ENCODE results near the gene ABRACL.

ABRACL gene

GRCh38 chr6:139006477-139006876, 22.1 kb upstream of the ABRACL start:
- H3K79me2 ChIP-seq (ENCODE audit: insufficient read depth, low read length) = no peaks in the 10 kb centered on the region
- H3K4me1 ChIP-seq (ENCODE audit: insufficient read depth, low read length, severe bottlenecking) = no peaks in the 10 kb centered on the region
- H3K4me2 ChIP-seq (ENCODE audit: low read length) = no peak overlapping the region
- no peak overlapping the region for H3K27ac ChIP-seq (ENCODE audit: low read depth, low read length, poor library complexity, severe bottlenecking)
- no peaks in the 10 kb centered on the region for H3K9me2 ChIP-seq (ENCODE audit: low read depth, low read length)
- no peaks in the 10 kb centered on the region for H4K20me1 ChIP-seq (ENCODE audit: insufficient read depth, low read length)
- no peaks in the 10 kb centered on the region for H3F3A ChIP-seq (ENCODE audit: insufficient read depth, low read length)
- no peaks in the 10 kb centered on the region for H3K36me3 ChIP-seq (ENCODE audit: insufficient read depth, low read length)
- no peak overlapping the region for H3K9ac ChIP-seq (ENCODE audit: low read length)
- H3K9me3 ChIP-seq (ENCODE audit: low read length) = no peaks in the 10 kb centered on the region
- TF ChIP-seq EZH2 (IDR thresholded peaks at IDR 0.05; ENCODE audit: borderline replicate concordance, low read length) = no peak
- TF ChIP-seq, protein P1, sequence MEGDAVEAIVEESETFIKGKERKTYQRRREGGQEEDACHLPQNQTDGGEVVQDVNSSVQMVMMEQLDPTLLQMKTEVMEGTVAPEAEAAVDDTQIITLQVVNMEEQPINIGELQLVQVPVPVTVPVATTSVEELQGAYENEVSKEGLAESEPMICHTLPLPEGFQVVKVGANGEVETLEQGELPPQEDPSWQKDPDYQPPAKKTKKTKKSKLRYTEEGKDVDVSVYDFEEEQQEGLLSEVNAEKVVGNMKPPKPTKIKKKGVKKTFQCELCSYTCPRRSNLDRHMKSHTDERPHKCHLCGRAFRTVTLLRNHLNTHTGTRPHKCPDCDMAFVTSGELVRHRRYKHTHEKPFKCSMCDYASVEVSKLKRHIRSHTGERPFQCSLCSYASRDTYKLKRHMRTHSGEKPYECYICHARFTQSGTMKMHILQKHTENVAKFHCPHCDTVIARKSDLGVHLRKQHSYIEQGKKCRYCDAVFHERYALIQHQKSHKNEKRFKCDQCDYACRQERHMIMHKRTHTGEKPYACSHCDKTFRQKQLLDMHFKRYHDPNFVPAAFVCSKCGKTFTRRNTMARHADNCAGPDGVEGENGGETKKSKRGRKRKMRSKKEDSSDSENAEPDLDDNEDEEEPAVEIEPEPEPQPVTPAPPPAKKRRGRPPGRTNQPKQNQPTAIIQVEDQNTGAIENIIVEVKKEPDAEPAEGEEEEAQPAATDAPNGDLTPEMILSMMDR (IDR thresholded peaks at IDR 0.05; ENCODE audit: low read length) = no peak
- H2AFZ ChIP-seq (ENCODE audit: low read length) = no peak overlapping the region
- H3K27me3 ChIP-seq (ENCODE audit: insufficient read depth, low read length) = no peaks in the 10 kb centered on the region
- H3K4me3 ChIP-seq (ENCODE audit: low read depth, low read length, poor library complexity, severe bottlenecking) = no peak overlapping the region

GRCh38 chr6:139007428-139007827, 21.1 kb upstream of the ABRACL start:
- no peak overlapping the region for H3K4me2 ChIP-seq (ENCODE audit: low read length)
- no peak for TF ChIP-seq EZH2 (IDR thresholded peaks at IDR 0.05; ENCODE audit: borderline replicate concordance, low read length)
- TF ChIP-seq, protein P1 (IDR thresholded peaks at IDR 0.05; ENCODE audit: low read length) = no peak
- no peaks in the 10 kb centered on the region for H3K36me3 ChIP-seq (ENCODE audit: insufficient read depth, low read length)
- H4K20me1 ChIP-seq (ENCODE audit: insufficient read depth, low read length) = no peaks in the 10 kb centered on the region
- H3K79me2 ChIP-seq (ENCODE audit: insufficient read depth, low read length) = no peaks in the 10 kb centered on the region
- no peak overlapping the region for H2AFZ ChIP-seq (ENCODE audit: low read length)
- H3K9ac ChIP-seq (ENCODE audit: low read length) = no peak overlapping the region
- H3K4me1 ChIP-seq (ENCODE audit: insufficient read depth, low read length, severe bottlenecking) = no peaks in the 10 kb centered on the region
- no peaks in the 10 kb centered on the region for H3K27me3 ChIP-seq (ENCODE audit: insufficient read depth, low read length)
- no peak overlapping the region for H3K27ac ChIP-seq (ENCODE audit: low read depth, low read length, poor library complexity, severe bottlenecking)
- H3K9me2 ChIP-seq (ENCODE audit: low read depth, low read length) = no peaks in the 10 kb centered on the region
- no peaks in the 10 kb centered on the region for H3K9me3 ChIP-seq (ENCODE audit: low read length)
- H3K4me3 ChIP-seq (ENCODE audit: low read depth, low read length, poor library complexity, severe bottlenecking) = no peak overlapping the region
- H3F3A ChIP-seq (ENCODE audit: insufficient read depth, low read length) = no peaks in the 10 kb centered on the region

DNA sequence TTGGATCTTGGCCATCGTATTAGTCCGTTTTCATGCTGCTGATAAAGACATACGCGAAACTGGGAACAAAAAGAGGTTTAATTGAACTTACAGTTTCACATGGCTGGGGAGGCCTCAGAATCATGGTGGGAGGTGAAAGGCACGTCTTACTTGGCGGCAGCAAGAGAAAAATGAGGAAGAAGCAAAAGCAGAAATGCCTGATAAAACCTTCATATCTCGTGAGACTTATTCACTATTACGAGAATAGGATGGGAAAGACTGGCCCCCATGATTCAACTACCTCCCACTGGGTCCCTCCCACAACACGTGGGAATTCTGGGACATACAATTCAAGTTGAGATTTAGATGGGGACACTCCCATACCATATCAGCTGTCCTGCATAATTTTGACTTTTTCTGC, 20.4 kb upstream of the ABRACL start:
- H3K9ac ChIP-seq (ENCODE audit: low read length) = no peak overlapping the region
- H2AFZ ChIP-seq (ENCODE audit: low read length) = no peak overlapping the region
- no peaks in the 10 kb centered on the region for H3K27me3 ChIP-seq (ENCODE audit: insufficient read depth, low read length)
- H3K27ac ChIP-seq (ENCODE audit: low read depth, low read length, poor library complexity, severe bottlenecking) = no peak overlapping the region
- no peaks in the 10 kb centered on the region for H3K9me3 ChIP-seq (ENCODE audit: low read length)
- no peaks in the 10 kb centered on the region for H3K9me2 ChIP-seq (ENCODE audit: low read depth, low read length)
- no peaks in the 10 kb centered on the region for H3K36me3 ChIP-seq (ENCODE audit: insufficient read depth, low read length)
- TF ChIP-seq EZH2 (IDR thresholded peaks at IDR 0.05; ENCODE audit: borderline replicate concordance, low read length) = no peak
- TF ChIP-seq, protein P1 (IDR thresholded peaks at IDR 0.05; ENCODE audit: low read length) = no peak
- no peaks in the 10 kb centered on the region for H3K79me2 ChIP-seq (ENCODE audit: insufficient read depth, low read length)
- H4K20me1 ChIP-seq (ENCODE audit: insufficient read depth, low read length) = no peaks in the 10 kb centered on the region
- no peaks in the 10 kb centered on the region for H3K4me1 ChIP-seq (ENCODE audit: insufficient read depth, low read length, severe bottlenecking)
- no peak overlapping the region for H3K4me3 ChIP-seq (ENCODE audit: low read depth, low read length, poor library complexity, severe bottlenecking)
- H3F3A ChIP-seq (ENCODE audit: insufficient read depth, low read length) = no peaks in the 10 kb centered on the region
- H3K4me2 ChIP-seq (ENCODE audit: low read length) = no peak overlapping the region
